Loucy (cell line): ENCODE data around the gene ROS1.

Experiments
- EZH2phosphoT487 ChIP-seq: fragments of 200-600 bp; IDR thresholded peaks from 2 replicates; pipeline ENCODE4 v1.6.1; 2018; ENCODE audit warnings: antibody characterized with exemption, mild to moderate bottlenecking, moderate library complexity, borderline replicate concordance
- TF ChIP-seq, protein P1 (sequence below): fragments of 200-600 bp; sonication (generic); conservative IDR thresholded peaks from 2 replicates; pipeline ENCODE4 v1.5.1; 2014; ENCODE audit warnings: mild to moderate bottlenecking, antibody characterized with exemption, low read length

DNA sequence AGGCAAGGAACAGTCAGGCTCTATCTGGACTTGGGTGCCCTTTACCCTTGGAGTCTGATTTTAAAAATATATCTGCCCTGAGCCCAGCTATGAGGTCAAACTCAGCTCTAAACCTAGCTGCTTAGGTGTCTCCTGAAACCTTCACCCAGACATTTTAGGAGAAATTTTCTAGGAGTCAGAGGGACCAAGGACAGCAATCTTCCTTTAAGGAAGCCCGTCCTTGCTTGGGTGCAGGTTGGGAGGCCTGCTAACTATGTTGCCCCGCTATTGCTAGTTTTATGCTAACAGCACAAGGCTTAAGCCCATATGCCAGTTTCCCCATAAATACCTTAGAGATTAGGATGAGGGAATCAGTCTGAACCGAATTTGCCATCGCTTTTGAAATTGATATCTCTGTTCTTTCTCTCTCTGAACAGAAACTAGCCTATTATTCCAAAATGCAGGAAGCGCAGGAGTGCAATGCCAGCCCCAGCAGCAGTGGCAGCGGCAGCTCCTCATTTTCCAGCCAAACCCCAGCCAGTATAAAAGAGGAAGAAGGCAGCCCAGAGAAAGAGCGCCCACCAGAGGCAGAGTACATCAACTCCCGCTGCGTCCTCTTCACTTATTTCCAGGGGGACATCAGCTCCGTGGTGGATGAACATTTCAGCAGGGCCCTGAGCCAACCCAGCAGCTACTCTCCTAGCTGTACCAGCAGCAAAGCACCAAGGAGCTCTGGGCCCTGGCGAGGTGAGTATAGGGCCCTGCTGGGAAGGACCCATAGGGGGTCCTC lies 157.8 kb downstream of the ROS1 start:
- TF ChIP-seq EZH2phosphoT487, result no peak
- TF ChIP-seq, protein P1, sequence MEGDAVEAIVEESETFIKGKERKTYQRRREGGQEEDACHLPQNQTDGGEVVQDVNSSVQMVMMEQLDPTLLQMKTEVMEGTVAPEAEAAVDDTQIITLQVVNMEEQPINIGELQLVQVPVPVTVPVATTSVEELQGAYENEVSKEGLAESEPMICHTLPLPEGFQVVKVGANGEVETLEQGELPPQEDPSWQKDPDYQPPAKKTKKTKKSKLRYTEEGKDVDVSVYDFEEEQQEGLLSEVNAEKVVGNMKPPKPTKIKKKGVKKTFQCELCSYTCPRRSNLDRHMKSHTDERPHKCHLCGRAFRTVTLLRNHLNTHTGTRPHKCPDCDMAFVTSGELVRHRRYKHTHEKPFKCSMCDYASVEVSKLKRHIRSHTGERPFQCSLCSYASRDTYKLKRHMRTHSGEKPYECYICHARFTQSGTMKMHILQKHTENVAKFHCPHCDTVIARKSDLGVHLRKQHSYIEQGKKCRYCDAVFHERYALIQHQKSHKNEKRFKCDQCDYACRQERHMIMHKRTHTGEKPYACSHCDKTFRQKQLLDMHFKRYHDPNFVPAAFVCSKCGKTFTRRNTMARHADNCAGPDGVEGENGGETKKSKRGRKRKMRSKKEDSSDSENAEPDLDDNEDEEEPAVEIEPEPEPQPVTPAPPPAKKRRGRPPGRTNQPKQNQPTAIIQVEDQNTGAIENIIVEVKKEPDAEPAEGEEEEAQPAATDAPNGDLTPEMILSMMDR, result no peak
